NB4 (cell line): ENCODE results near the gene PGBD5.

Experiments used
- DNase-seq: peaks from one replicate; pipeline ENCODE4 v3.0.0; 2010; ENCODE audit warnings: low read depth
- H3K4me3 ChIP-seq: one replicate; pipeline ENCODE4 v1.5.1; 2011; ENCODE audit warnings: mild to moderate bottlenecking, low read depth, low read length, moderate library complexity
- CTCF ChIP-seq: IDR thresholded peaks from one replicate; pipeline ENCODE4 v1.5.1; 2012; ENCODE audit warnings: low read depth, low read length
- MAX ChIP-seq: IDR thresholded peaks from 2 replicates; pipeline ENCODE4 v1.6.1; 2011; ENCODE audit warnings: low read depth, low read length
- MYC ChIP-seq: IDR thresholded peaks from 2 replicates; pipeline ENCODE4 v1.6.1; 2011; ENCODE audit warnings: low read depth, low read length
- POLR2A ChIP-seq: IDR thresholded peaks from 2 replicates; pipeline ENCODE4 v1.6.1; 2011; ENCODE audit warnings: mild to moderate bottlenecking; ENCODE audit not compliant: insufficient read length; ENCODE audit errors: extremely low read depth

PGBD5 gene

GRCh38 chr1:230387296-230387695 is 38.8 kb downstream of the PGBD5 start:
- no peak overlapping the region for H3K4me3 ChIP-seq
- DNase-seq: no peak
- TF ChIP-seq MYC: no peak
- no peak for TF ChIP-seq POLR2A
- no peak for TF ChIP-seq CTCF
- no peak for TF ChIP-seq MAX

GRCh38 chr1:230386637-230387262 is 39.4 kb downstream of the PGBD5 start:
- H3K4me3 ChIP-seq: no peak overlapping the region
- TF ChIP-seq CTCF (no peak), POLR2A (no peak), MAX (no peak)
- no peak for DNase-seq

GRCh38 chr1:230385930-230386329 is 40.2 kb downstream of the PGBD5 start:
- H3K4me3 ChIP-seq: no peak overlapping the region
- TF ChIP-seq POLR2A (no peak), CTCF (no peak), MAX (no peak), MYC (no peak)
- no peak for DNase-seq

- no peak for DNase-seq
- H3K4me3 ChIP-seq: no peak overlapping the region
- TF ChIP-seq CTCF (no peak), POLR2A (no peak), MAX (no peak)
These were observed 41.0 kb downstream of the PGBD5 start for GRCh38 chr1:230385158-230385450.

- TF ChIP-seq CTCF (no peak), MYC (no peak), POLR2A (no peak), MAX (no peak)
- DNase-seq: no peak
These were observed 41.6 kb downstream of the PGBD5 start for GRCh38 chr1:230384380-230385157.

More at GRCh38 chr1:230384380-230385157, 41.6 kb downstream of the PGBD5 start:
- no peak overlapping the region for H3K4me3 ChIP-seq
